GM18861 (cell line): ENCODE data around the gene ERBB3.
"Not testable (repeated sequence)": the region's sequence is repeated elsewhere in the genome, so short reads cannot be mapped to it uniquely, and the experiment has no call there.

Experiments
- ATAC-seq: cut with Tn5 transposase; IDR thresholded peaks from one replicate; pipeline ENCODE4 v1.9.1; 2021; ENCODE audit not compliant: unreplicated experiment

The ERBB3 gene

GRCh38 chr12:56079723-56080555 lies at the start of gene ERBB3:
TSS of gene ERBB3 (plus strand) at chr12:56080165. CDS start at chr12:56080301, 136 bp downstream.
- ATAC-seq: no peak

GRCh38 chr12:56031987-56032386 lies 48.0 kb upstream of the ERBB3 start:
- no peak for ATAC-seq

- ATAC-seq: no peak
Measured at GRCh38 chr12:56034586-56035332, 45.2 kb upstream of the ERBB3 start.

- no peak for ATAC-seq
Measured at GRCh38 chr12:56037161-56037560, 42.8 kb upstream of the ERBB3 start.

GRCh38 chr12:56038022-56038655 lies 41.8 kb upstream of the ERBB3 start:
- no peak for ATAC-seq

- no peak for ATAC-seq
Measured at GRCh38 chr12:56040151-56040550, 39.8 kb upstream of the ERBB3 start.

GRCh38 chr12:56040963-56041551 lies 38.9 kb upstream of the ERBB3 start:
- ATAC-seq: no peak

GRCh38 chr12:56041552-56042429 lies 38.2 kb upstream of the ERBB3 start, which contains the start of gene RPS26:
TSS of gene RPS26 (plus strand) at chr12:56041918. CDS start at chr12:56042167, 249 bp downstream.
- ATAC-seq: peak; percentile 87

- ATAC-seq: not testable (repeated sequence)
Measured at GRCh38 chr12:56042430-56042813, 37.5 kb upstream of the ERBB3 start.

- no peak for ATAC-seq
Measured at GRCh38 chr12:56042843-56043242, 37.1 kb upstream of the ERBB3 start.

GRCh38 chr12:56046027-56046780 lies 33.8 kb upstream of the ERBB3 start:
- ATAC-seq: no peak

GRCh38 chr12:56053407-56053893 lies 26.5 kb upstream of the ERBB3 start:
- no peak for ATAC-seq

- ATAC-seq: not testable (repeated sequence)
Measured at GRCh38 chr12:56059964-56060363, 20.0 kb upstream of the ERBB3 start.

GRCh38 chr12:56061982-56062381 lies 18.0 kb upstream of the ERBB3 start:
- ATAC-seq: no peak

- no peak for ATAC-seq
Measured at GRCh38 chr12:56062996-56063395, 17.0 kb upstream of the ERBB3 start.

- ATAC-seq: no peak
Measured at GRCh38 chr12:56071648-56072047, 8.3 kb upstream of the ERBB3 start.

- ATAC-seq: no peak
Measured at GRCh38 chr12:56074396-56074795, 5.6 kb upstream of the ERBB3 start.

- ATAC-seq: not testable (repeated sequence)
Measured at GRCh38 chr12:56077966-56078365, 2.0 kb upstream of the ERBB3 start.

- ATAC-seq: no peak
Measured at GRCh38 chr12:56078427-56078826, 1.5 kb upstream of the ERBB3 start.
